HFFc6 (cell line): ENCODE data around the gene B3GNT9. TPM values are rescaled to one million over a fixed set of nuclear protein-coding genes. Genes with fewer than 3 reads are reported as not detected.

Experiments used
- DNase-seq: peaks from one replicate; pipeline ENCODE4 v3.0.0-alpha.2; 2018
- H3K27ac Mint-ChIP-seq: 2 replicates; pipeline ENCODE4 v1.8.0; 2020; ENCODE audit warnings: mild to moderate bottlenecking, mixed read lengths
- H3K27me3 Mint-ChIP-seq: 2 replicates; pipeline ENCODE4 v1.8.0; 2021; ENCODE audit warnings: mild to moderate bottlenecking, moderate library complexity, mixed read lengths; ENCODE audit not compliant: insufficient read depth
- H3K36me3 Mint-ChIP-seq: 2 replicates; pipeline ENCODE4 v1.8.0; 2021; ENCODE audit warnings: low read depth, mixed read lengths
- H3K4me1 Mint-ChIP-seq: 2 replicates; pipeline ENCODE4 v1.8.0; 2020; ENCODE audit warnings: low read depth, mixed read lengths
- H3K4me3 Mint-ChIP-seq: 2 replicates; pipeline ENCODE4 v1.8.0; 2020; ENCODE audit warnings: mild to moderate bottlenecking, moderate library complexity, mixed read lengths
- H3K9me3 Mint-ChIP-seq: 2 replicates; pipeline ENCODE4 v1.8.0; 2020; ENCODE audit warnings: mild to moderate bottlenecking, mixed read lengths
- CTCF ChIP-seq: fragments of 200-600 bp; sonication (generic); IDR thresholded peaks from 2 replicates; pipeline ENCODE4 v1.5.0; 2021; ENCODE audit warnings: antibody characterized with exemption, mild to moderate bottlenecking
- total RNA-seq, 6 experiments: library from RNA; stranded (reverse); fragmentation: NEBNext Ultra II Directional; extraction: Animal tissue kit (Norgen Biotek cat#: 25700); gene quantifications; 2 replicates in 1 of 6; 3 replicates in 5 of 6; pipeline ENCODE4 v1.2.3, GENCODE V29; 2021

B3GNT9 gene
- total RNA-seq, 6 experiments from 2014 or later = 45.7 to 55.1 (median 50.1) TPM

DNA sequence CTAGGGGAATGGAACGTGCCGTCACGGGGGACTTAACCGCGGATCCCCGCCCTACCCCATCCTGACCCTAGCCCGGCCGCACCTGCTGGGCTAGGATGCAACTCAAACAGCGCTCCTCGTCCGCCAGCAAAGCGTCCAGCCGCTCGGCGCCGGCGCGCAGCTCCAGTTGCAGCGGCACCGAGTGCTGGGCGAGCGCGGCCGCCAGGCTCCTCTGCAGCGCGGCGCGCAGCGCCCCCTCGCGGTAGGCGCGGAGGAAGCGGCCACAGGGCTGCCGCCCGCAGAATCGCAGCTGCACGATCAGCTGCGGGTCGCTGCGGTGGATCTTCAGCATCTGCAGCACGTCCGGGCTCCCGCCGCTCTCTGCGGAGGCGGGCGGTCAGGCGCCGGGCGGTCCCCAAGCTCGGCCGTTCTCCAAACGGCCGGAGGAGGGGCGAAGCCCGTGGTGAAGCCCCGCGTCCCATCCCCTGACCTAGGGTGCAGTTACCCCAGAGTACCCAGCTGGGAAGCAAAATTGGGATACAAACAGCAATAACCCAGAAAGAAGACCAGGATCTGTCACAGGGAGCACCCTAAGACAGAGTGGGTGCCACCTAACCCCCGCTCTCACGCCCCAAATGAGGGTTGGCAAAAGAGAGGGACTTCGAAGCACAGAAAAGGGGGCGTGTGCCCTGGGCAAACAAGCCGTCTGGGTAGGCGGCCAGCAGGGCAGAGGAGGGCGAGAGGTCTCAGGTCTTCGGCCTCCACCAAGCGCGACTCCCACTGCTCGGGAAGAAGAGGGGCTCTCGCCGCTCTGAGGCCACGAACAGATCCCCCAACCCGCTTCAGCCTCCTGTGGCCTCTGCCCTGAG, 4.7 kb upstream of the B3GNT9 start:
- Mint-ChIP-seq H3K9me3 (no peaks in the 10 kb centered on the region), H3K27ac (no peak overlapping the region), H3K27me3 (peaks cover 12% of the 10 kb centered on the region)

DNA sequence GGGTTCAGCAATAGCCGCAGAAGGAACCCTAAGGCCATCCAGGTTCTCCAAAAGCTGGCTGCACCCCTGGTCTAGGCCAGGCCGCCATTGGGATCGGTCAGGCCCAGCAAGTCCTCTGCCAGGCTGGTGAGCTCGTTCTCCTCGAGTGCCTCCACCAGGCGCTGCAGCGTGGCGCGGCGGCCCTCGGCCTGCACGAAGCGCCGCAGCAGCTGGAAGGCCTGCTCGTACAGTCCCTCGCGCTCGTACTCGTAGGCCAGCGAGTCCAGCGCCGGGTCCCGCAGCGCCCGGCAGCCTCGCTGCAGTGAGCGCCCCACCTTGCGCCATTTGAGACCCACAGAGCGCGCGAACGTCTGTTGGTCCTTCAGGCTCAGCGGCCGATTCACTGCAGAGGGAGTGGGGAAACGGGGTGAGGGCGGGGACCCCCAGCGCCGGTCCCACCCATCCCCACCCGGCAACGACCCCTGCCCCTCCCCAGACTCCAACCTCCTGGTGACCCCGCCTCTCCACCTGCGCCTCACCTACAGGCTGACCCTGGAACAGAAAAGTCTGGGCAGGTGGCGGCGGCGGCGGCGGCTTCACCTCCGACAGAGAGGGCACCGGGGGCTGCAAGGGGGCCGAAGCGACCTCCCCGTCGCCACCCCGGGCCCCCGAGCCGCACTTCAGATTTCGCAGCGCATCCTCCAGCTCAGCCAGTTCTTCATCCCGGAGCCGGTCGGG, 3.9 kb upstream of the B3GNT9 start:
- Mint-ChIP-seq H3K4me1 (peaks cover 20% of the 10 kb centered on the region), H3K4me3 (no peak overlapping the region), H3K27ac (no peak overlapping the region), H3K27me3 (peaks cover 10% of the 10 kb centered on the region), H3K9me3 (no peaks in the 10 kb centered on the region), H3K36me3 (no peaks in the 10 kb centered on the region)
- DNase-seq = no peak
- no peak for TF ChIP-seq CTCF

More for the DNA sequence above, 4.7 kb upstream of the B3GNT9 start:
- no peak overlapping the region for H3K4me3 Mint-ChIP-seq
- no peaks in the 10 kb centered on the region for H3K36me3 Mint-ChIP-seq
- peak; percentile 56 for DNase-seq
- peaks cover 20% of the 10 kb centered on the region for H3K4me1 Mint-ChIP-seq
- peak; percentile 99 for TF ChIP-seq CTCF

DNA sequence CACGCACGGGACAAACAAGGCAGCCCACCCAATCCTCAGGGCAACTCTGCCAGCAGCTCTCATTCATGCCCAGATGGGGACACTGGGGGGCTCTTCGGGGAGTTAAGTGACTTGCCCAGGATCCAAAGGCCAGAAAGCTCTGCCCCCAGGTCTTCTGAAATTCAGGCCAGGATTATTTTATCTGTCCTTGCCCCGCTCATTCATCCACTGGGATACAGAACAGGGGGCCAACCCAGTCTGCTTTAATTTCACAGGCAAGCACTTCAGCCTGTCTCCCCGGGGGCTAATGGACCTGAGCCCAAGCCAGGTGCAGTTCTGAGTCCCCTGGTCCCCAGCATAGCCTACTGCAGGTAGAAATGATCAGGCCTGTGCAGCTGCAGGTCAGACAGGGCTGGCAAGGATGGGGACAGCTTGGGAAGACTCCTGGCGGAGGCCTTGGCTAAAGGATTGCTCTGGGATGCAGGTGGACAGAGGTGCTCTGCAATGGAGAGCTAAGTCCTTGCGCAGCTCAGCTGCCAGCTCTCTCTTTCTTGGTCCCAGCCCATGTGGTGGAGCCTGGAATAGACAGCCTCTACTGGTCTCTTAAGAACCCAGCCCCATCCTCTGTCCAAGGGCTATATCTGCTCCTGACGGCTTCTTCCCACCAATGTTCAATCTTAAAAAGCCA, 766 bp upstream of the B3GNT9 start:
- DNase-seq = no peak
- peak; percentile 11; the same call in 1 of the 2 replicates for TF ChIP-seq CTCF
- Mint-ChIP-seq H3K27ac (peak overlapping the region; percentile 86), H3K4me3 (peak overlapping the region; percentile 85), H3K4me1 (peaks cover 23% of the 10 kb centered on the region), H3K9me3 (no peaks in the 10 kb centered on the region), H3K27me3 (peaks cover 11% of the 10 kb centered on the region), H3K36me3 (peaks cover 8% of the 10 kb centered on the region)

DNA sequence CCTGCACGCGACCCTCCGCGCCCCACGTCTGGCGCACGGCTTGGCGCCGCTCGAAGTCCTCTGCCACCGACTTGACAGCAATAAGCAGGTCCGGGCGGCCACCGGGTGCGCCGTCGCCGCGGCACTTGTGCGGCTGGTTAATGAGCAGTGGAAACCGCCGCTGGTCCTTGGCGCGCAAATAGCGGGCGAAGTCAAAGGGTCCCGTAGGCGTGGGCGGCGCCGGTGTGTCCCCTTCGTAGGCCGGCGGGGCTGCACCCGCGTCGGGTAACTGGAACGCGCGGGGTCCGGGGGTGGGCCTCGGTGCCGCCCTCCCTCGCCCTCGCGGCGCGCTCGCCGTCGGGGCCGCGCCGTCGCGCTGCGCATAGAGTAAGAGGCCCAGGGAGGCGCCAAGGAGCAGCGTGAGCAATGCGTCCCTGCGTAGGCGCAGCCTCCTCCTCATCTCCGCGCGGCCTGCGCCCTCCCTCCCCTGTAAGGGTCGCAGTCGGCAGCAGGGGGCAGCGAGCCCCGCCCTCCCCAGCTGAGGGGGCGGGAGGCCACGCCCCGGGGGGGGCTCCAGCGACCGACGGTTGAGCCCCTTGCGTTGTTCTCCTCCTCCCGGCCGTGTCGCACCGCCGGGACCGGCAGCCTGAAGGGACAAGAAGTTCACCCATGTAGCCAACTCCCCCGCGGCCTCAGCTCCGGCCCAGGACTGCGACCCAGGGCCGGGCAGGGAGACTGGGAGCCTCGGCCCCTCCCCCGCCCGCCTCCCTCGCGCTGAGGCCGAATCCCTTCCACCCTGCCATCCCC, 558 bp downstream of the B3GNT9 start:
- H3K27ac Mint-ChIP-seq = peak overlapping the region; percentile 86; the same call in 1 of the 2 replicates
- no peak; the same call in 1 of the 2 replicates for TF ChIP-seq CTCF
- no peak for DNase-seq
- peaks cover 5% of the 10 kb centered on the region for H3K27me3 Mint-ChIP-seq
- H3K4me3 Mint-ChIP-seq = peak overlapping the region; percentile 85
- H3K9me3 Mint-ChIP-seq = no peaks in the 10 kb centered on the region
- peaks cover 23% of the 10 kb centered on the region for H3K4me1 Mint-ChIP-seq
- H3K36me3 Mint-ChIP-seq = peaks cover 8% of the 10 kb centered on the region
